ENCODE results near the gene TPRX2.
"Not testable (repeated sequence)": the region's sequence is repeated elsewhere in the genome, so short reads cannot be mapped to it uniquely, and the experiment has no call there.

TPRX2 gene

DNA sequence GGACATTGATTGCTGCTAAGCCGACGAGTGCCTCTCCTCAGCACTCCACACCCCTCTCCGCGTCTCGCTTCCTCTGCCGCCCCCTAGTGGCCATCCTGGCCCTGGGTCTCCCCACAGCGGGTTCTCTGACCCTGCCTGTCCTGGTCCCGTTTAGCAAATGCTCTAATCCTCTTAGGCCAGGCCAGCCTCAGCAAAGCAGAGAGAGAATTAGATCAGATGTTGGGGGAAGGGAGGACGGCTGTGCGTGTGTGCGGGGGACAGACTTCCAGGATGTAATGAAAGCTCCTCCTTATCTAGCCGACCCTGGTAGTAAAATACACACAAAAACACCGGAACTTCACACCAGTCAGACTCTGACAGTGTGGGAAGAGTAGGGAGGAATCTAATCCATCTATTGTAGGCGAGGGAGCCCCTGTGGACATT lies 4.5 kb downstream of the TPRX2 start:
- peak; percentile 93 to 94 for DNase-seq

DNA sequence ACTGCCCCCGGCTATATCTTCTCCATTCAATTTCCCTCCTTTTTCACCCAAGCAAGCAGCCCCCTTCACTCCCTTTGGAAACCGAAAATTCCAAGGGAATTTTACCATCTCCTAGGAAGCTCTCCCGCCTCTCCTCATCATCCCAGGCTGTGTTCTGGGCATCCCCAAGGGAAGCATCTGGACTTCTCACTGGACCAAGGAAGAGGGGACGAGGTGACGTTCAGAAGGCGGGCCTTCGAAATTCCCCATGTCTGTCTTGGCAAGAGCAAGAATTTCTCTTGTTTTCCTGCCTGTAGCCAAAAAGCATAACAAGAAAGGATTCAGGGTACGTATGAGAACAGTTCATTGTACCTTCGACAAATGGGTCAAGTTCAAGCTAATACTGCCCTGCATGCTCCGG lies 6.1 kb downstream of the TPRX2 start:
- no peak for DNase-seq

DNA sequence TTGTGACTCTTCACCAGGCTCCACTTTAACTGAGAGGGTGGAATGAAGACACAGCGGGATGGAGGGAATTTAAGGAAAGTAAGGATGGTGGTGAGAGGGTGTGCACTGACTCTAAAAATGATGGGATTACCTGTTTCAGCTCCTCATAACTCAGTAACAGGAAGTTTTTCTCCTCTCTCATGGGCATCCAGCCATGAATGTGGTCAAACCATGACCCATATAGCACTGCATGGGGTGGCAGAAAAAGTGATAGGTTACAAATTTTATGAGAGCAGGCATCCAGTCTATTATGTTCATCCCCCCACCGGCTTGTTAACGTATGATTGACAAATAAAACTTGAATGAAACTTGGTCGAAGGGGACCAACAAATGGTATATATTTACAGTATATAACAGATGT lies 19.9 kb downstream of the TPRX2 start:
- no peak for DNase-seq

DNA sequence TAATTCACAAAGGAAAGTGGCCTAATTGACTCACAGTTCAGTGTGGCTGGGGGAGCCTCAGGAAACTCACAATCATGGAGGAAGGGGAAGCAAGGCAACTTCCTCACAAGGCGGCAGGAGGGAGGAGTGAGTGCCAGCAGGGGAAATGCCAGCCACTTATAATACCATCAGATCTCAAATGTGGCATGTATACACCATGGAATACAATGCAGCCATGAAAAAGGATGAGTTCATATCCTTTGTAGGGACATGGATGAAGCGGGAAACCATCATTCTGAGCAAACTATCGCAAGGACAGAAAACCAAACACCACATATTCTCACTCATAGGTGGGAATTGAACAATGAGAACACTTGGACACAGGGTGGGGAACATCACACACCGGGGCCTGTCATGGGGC lies 20.4 kb downstream of the TPRX2 start:
- DNase-seq: not testable (repeated sequence)

- DNase-seq: no peak
Measured at GRCh38 chr19:47881757-47882156, 22.7 kb downstream of the TPRX2 start.

DNA sequence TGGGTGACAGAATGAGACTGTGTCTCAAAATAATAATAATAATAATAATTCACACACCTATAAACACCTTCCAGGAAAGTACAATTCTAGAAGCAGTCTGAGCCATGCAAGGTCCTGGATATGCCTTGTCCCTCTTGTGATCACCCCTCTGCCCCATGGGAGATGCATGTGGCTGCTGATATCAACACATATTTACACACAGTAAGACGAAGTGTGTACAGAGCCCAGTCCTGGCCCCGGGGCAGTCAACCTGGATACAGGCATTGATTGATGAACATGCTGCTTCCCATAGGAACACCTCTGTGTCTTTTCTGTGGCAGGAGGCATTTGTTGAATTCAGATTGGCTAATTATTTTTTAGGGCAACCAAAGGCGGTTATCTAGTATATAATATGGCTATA lies 23.9 kb downstream of the TPRX2 start:
- DNase-seq: no peak

DNA sequence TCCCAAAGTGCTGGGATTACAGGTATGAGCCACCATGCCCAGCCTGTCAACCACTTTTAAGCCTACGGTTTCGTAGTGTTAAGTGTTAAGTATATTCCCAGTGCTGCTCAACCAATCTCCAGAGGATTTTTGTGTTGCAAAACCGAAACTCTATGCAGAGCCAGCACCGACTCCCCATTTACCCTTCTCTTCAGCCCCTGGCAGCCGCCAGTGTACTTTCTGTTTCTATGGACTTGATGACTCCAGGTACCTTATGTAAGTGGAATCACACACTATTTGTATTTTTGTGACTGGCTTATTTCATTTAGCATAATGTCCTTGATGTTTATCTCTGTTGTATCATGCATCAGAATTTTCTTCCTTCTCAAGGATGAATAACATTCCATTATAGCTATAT lies 26.0 kb downstream of the TPRX2 start:
- DNase-seq: no peak

DNA sequence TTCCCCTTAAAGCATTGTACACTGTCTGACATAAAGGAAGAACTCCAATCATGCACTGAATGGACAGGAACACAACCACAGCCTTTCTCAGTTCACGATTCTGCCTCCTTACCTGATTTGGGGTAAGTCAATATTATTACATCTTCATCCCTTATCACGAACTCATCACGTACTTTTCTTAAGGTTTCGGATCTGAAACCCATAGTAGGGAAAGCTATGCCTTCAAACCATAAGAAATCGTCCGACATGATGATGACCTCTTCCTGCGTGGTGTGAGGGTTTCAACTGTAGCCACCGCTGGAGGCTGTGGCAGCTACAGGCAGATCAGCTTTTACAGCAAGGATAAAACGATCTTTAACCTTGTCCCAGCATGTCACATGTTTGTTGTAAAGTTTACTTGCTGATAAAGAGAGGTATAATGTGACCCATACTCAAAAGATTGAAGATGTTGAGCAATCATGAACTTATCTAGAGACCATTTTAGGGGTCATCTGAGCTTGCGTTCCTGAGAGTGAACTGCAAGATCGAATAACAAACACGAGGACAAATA lies 27.1 kb downstream of the TPRX2 start, which contains the start of gene SULT2A1:
Gene SULT2A1 (minus strand): TSS at position 306 of the 550 bp plus-strand sequence. CDS start 58 bp downstream, at position 248.
- DNase-seq: no peak

DNA sequence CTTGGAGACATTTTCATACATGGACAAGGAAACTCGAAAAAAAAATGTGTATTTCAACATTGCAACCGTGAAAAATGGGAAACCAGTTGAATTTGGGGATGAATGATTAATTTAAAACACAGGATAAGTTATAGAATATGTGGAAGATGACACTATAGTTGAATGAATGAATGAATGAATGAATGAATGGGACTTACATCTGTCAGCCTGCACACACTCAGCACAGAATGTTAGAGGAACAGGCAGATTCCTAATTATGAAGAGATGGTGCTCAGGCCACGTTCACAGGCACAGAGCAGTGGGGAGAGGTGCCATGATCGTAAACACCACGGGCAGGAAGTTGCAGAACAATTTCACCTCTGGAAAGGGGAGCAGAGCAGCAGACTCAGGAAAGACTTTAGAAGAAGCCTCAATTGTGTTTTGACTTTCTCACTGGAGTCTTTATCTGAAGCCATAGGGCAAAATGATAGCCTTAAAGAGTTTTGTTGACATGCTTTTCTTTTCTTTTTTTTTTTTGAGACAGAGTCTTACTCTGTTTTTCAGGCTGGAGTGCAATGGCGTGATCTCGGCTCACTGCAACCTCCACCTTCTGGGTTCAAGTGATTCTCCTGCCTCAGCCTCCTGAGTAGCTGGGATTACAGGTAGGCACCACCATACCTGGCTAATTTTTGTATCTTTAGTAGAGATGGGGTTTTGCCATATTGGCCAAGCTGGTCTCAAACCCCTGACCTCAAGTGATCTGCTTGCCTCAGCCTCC lies 32.0 kb downstream of the TPRX2 start:
- no peak for DNase-seq

- no peak for DNase-seq
Measured at GRCh38 chr19:47891622-47891922, 32.5 kb downstream of the TPRX2 start.

- no peak for DNase-seq
Measured at GRCh38 chr19:47891923-47892666, 33.1 kb downstream of the TPRX2 start.

DNA sequence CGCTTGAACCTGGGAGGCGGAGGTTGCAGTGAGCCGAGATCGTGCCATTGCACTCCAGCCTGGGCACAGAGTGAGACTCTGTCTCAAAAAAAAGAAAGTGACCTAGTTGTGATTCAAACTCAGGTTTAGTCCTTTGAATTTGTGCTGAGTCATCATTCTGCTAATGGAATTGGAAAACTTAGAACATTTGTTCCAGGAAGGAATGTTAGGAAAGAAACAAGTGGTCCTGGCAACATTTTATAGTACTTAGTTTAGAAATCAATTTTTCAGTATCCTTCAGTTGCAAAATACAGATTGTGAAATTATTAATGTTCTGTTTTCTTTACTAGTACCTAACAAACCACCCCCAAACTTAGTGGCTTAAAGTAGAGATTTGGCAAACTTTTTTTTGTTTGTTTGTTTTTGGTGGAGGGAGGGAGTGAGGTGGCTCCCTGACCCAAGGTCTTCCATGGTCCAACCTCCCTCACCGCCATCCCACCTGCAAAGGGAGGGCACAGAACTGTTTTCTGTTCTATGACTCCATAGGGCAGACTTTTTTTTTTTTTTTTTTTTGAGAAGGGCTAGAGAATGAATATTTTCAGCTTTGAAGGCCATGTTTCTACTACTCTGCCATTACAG lies 36.2 kb downstream of the TPRX2 start:
- no peak for DNase-seq

DNA sequence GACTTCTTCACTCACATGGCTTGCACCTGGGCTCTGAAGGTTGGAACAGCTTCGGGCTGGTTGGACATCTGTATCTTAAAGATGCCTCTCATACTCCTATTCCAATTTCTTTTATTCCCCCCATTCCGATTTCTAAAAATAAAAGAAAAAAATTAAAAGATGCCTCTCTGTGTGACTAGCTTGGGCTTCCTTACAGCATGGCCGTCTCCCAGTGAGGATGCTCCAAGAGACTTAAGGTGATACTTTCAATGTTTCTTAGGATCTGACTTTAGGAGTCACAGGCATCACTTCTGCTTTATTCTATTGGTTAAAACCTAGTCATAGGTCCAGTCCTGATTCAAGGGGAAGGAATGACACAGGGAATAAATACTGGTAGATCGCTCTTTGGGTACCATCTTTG lies 37.0 kb downstream of the TPRX2 start:
- no peak for DNase-seq

- DNase-seq: no peak
Measured at GRCh38 chr19:47896773-47897172, 37.7 kb downstream of the TPRX2 start.

DNA sequence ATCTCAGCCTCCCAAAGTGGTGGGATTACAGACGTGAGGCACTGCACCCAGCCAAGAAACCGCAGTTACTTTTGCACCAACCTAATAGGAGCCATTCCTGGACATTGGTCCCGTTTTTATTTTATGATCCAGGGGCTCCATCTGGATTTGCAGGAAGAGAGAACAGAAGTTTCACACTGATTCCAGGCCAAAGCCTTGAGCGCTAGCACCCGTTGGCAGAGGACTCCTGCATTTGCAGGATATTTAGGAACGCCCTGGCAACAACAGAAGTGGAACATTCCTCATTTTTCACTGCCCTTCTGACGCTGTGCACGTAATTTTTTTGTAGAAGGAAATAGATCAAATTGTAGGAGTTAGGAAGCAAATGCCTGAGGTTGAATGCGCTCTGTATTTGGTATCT lies 38.8 kb downstream of the TPRX2 start:
- DNase-seq: no peak

DNA sequence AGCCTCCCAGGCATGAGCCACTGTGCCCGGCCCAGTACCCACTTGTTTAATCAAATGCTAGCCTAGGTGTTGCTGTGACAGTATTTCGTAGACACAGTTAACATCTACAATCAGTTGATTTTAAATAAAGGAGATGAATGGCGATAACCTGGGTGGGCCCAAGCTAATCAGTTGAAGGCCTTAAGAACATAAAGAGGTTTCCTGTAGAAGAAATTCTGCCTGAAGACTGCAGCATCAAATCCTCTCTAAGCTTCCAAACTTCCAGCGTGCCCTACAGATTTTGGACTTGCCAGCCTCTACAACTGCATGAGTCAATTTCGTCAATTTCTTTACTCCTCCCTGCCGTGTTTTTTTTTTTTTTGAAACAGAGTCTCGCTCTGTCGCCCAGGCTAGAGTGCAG lies 40.3 kb downstream of the TPRX2 start:
- no peak for DNase-seq

- DNase-seq: no peak
Measured at GRCh38 chr19:47901370-47901769, 42.3 kb downstream of the TPRX2 start.

DNA sequence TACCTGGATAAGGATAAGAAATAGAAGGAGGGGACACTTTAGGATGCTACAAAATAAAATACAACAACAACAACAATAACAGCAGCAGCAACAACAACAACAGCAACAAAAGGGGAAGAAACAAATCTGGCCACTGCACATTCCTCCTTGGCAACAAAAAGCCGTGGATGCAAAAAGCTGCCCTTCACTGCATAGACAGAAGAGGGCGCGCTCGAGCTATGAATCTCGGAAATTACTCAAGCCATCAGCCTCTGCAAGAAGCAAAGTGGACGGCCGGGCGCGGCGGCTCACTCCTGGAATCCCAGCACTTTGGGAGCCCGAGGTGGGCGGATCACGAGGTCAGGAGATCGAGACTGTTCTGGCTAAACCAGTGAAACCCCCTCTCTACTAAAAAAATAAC lies 50.3 kb downstream of the TPRX2 start:
- not testable (repeated sequence) for DNase-seq

- DNase-seq: not testable (repeated sequence)
Measured at GRCh38 chr19:47910191-47910590, 51.2 kb downstream of the TPRX2 start.

All from NCI-H524 (cell line).